Measurements from ENCODE around the gene NAPG.

DNA sequence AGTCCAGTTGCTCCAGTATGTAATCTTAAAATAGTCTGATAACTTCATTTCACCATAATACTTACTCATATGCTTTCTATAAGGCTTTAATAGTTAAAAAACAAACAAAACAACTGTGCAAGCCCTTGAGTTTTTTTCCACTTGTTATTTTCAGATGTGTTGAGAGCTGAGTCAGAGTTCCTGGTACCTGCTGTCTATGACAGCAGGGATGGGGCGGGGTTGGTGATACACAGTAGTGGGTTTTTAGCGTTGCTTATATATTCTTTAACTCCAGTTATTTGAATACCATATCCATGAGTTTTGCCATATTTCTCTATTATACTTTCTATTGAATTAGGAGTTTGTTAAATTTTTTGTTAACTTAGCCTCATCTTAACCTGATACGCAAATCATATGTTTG is 5.0 kb downstream of the NAPG start:
- TF ChIP-seq, protein P1, sequence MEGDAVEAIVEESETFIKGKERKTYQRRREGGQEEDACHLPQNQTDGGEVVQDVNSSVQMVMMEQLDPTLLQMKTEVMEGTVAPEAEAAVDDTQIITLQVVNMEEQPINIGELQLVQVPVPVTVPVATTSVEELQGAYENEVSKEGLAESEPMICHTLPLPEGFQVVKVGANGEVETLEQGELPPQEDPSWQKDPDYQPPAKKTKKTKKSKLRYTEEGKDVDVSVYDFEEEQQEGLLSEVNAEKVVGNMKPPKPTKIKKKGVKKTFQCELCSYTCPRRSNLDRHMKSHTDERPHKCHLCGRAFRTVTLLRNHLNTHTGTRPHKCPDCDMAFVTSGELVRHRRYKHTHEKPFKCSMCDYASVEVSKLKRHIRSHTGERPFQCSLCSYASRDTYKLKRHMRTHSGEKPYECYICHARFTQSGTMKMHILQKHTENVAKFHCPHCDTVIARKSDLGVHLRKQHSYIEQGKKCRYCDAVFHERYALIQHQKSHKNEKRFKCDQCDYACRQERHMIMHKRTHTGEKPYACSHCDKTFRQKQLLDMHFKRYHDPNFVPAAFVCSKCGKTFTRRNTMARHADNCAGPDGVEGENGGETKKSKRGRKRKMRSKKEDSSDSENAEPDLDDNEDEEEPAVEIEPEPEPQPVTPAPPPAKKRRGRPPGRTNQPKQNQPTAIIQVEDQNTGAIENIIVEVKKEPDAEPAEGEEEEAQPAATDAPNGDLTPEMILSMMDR (IDR thresholded peaks at IDR 0.05) = no peak
- no peak for TF ChIP-seq POLR2A (IDR thresholded peaks at IDR 0.05)
- TF ChIP-seq EP300 (IDR thresholded peaks at IDR 0.05) = no peak
- TF ChIP-seq POLR2AphosphoS5 (IDR thresholded peaks at IDR 0.05) = no peak
